CD4-positive, alpha-beta T cell (primary cell): ENCODE measurements around the gene TMED4. TPM values are rescaled to one million over a fixed set of nuclear protein-coding genes. Genes with fewer than 3 reads are reported as not detected.

Experiments used
- ATAC-seq: fragments of 200-7000 bp; cut with Tn5 transposase; one replicate; pipeline ENCODE4 v1.10.0; 2022; ENCODE audit warnings: mild to moderate bottlenecking; ENCODE audit not compliant: poor library complexity
- CTCF ChIA-PET: fragments of 350-600 bp; sonication (Branson Sonifier 250); formaldehyde crosslinking; loops from one replicate; lab custom pipeline; 2021; ENCODE audit warnings: antibody characterized with exemption, inconsistent platforms; lab: Charles Lee
- POLR2A ChIA-PET: fragments of 350-600 bp; sonication (Branson Sonifier 250); formaldehyde crosslinking; loops from one replicate; lab custom pipeline; 2021; ENCODE audit warnings: antibody characterized with exemption, inconsistent platforms; lab: Charles Lee
- DNase-seq, 14 experiments: peaks; one replicate each; pipeline ENCODE4 v3.0.0-alpha.2; 2013 to 2020; ENCODE audit warnings: mixed read lengths in 2 of 14
- H3K27ac ChIP-seq, 2 donors: one replicate each; pipeline versions ENCODE4 v1.5.1 to v1.7.0; 2013; ENCODE audit warnings: low read length in 2 of 2, low read depth in 1 of 2, mild to moderate bottlenecking in 1 of 2
- H3K27me3 ChIP-seq, 2 experiments: 1 replicate in 1 of 2; 2 replicates in 1 of 2; pipeline versions ENCODE4 v1.6.1 to v1.7.0; 2013; ENCODE audit warnings: low read length in 2 of 2, control low read depth in 1 of 2, mild to moderate bottlenecking in 1 of 2, moderate library complexity in 1 of 2; ENCODE audit not compliant: insufficient read depth in 2 of 2, control insufficient read depth in 1 of 2
- H3K36me3 ChIP-seq: one replicate; pipeline ENCODE4 v1.6.1; 2013; ENCODE audit warnings: low read length, control low read depth; ENCODE audit not compliant: insufficient read depth
- H3K4me1 ChIP-seq: one replicate; pipeline ENCODE4 v1.6.1; 2013; ENCODE audit warnings: low read length, control low read depth; ENCODE audit not compliant: insufficient read depth
- H3K4me3 ChIP-seq: one replicate; pipeline ENCODE4 v1.5.1; 2013; ENCODE audit warnings: mild to moderate bottlenecking, low read length, moderate library complexity
- H3K9me3 ChIP-seq, 2 experiments: 1 replicate in 1 of 2; 2 replicates in 1 of 2; pipeline versions ENCODE4 v1.6.1 to v1.7.0; 2013; ENCODE audit warnings: low read length in 2 of 2, mild to moderate bottlenecking in 2 of 2, control low read depth in 1 of 2, moderate library complexity in 1 of 2; ENCODE audit not compliant: control insufficient read depth in 1 of 2, insufficient read depth in 1 of 2
- H3K27ac Mint-ChIP-seq: one replicate; pipeline ENCODE4 v1.8.0; 2020; ENCODE audit warnings: mixed read lengths
- H3K27me3 Mint-ChIP-seq: one replicate; pipeline ENCODE4 v1.8.0; 2021; ENCODE audit warnings: mixed read lengths
- H3K36me3 Mint-ChIP-seq: one replicate; pipeline ENCODE4 v1.8.0; 2021; ENCODE audit warnings: low read depth, mixed read lengths
- H3K4me1 Mint-ChIP-seq: one replicate; pipeline ENCODE4 v1.8.0; 2021; ENCODE audit warnings: low read depth, mixed read lengths
- H3K4me3 Mint-ChIP-seq: one replicate; pipeline ENCODE4 v1.8.0; 2020; ENCODE audit warnings: mild to moderate bottlenecking, mixed read lengths
- H3K9me3 Mint-ChIP-seq: one replicate; pipeline ENCODE4 v1.8.0; 2020; ENCODE audit warnings: mixed read lengths
- intact Hi-C, 2 experiments: fragments of 100-400 bp; cut with DNase I in 1 of 2; cut with micrococcal nuclease in 1 of 2; formaldehyde crosslinking; loops; one replicate each; pipeline versions ENCODE4 v1.15.1 to v1.9.0; 2023 to 2025; cut with DNase I, micrococcal nuclease
- total RNA-seq, 174 experiments: library from RNA in 2 of 174; stranded (reverse) in 2 of 174; gene quantifications; one replicate each; pipeline ENCODE4 v1.2.3 and lab custom pipeline; 2021 to 2026
- TF ChIP-seq, protein P1 (sequence below): fragments of 200-600 bp; IDR thresholded peaks from one replicate; pipeline ENCODE4 v1.8.0; 2022; ENCODE audit warnings: antibody characterized with exemption, mild to moderate bottlenecking

Gene TMED4
- total RNA-seq, 2 experiments from 2014 or later, result 134 to 138 TPM

- Histone ChIP-seq H3K27me3 (no peaks in the 10 kb centered on the region), H3K4me1 (peaks cover 32% of the 10 kb centered on the region), H3K36me3 (peaks cover 40% of the 10 kb centered on the region), H3K27ac (peak overlapping the region; percentile 91 to 96), H3K4me3 (peak overlapping the region; percentile 87), H3K9me3 (no peaks in the 10 kb centered on the region)
- Mint-ChIP-seq H3K4me1 (peaks cover 40% of the 10 kb centered on the region), H3K4me3 (peak overlapping the region; percentile 95), H3K27ac (peak overlapping the region; percentile 97), H3K9me3 (no peaks in the 10 kb centered on the region), H3K27me3 (no peaks in the 10 kb centered on the region), H3K36me3 (peaks cover 48% of the 10 kb centered on the region)
- peak; percentile 37 for ATAC-seq
- CTCF ChIA-PET, result interaction anchor here (1.4 to 1.7 kb wide), 3 partner anchors 16 to 304 kb away, joined by 3 to 7 read pairs (median 3); partner anchors contain the start of gene PURB
- DNase-seq, result peak; percentile 27 to 77 (median 42)
- intact Hi-C loops, result loop anchor here in 1 of 2 experiments (5.0 to 10.0 kb wide), 2 partner anchors 171 to 404 kb away; no protein-coding TSS in a partner anchor
- POLR2A ChIA-PET, result interaction anchor here (0.6 to 4.2 kb wide), 23 partner anchors 8 to 561 kb away, joined by 3 to 65 read pairs (median 6); partner anchors contain the start of genes DBNL, DDX56, H2AZ2 and NUDCD3
- TF ChIP-seq, protein P1, sequence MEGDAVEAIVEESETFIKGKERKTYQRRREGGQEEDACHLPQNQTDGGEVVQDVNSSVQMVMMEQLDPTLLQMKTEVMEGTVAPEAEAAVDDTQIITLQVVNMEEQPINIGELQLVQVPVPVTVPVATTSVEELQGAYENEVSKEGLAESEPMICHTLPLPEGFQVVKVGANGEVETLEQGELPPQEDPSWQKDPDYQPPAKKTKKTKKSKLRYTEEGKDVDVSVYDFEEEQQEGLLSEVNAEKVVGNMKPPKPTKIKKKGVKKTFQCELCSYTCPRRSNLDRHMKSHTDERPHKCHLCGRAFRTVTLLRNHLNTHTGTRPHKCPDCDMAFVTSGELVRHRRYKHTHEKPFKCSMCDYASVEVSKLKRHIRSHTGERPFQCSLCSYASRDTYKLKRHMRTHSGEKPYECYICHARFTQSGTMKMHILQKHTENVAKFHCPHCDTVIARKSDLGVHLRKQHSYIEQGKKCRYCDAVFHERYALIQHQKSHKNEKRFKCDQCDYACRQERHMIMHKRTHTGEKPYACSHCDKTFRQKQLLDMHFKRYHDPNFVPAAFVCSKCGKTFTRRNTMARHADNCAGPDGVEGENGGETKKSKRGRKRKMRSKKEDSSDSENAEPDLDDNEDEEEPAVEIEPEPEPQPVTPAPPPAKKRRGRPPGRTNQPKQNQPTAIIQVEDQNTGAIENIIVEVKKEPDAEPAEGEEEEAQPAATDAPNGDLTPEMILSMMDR, result no peak
These were observed 819 bp downstream of the TMED4 start for GRCh38 chr7:44580945-44581878.

- Histone ChIP-seq H3K27me3 (no peaks in the 10 kb centered on the region), H3K4me3 (no peak overlapping the region), H3K36me3 (peaks cover 64% of the 10 kb centered on the region), H3K27ac (no peak overlapping the region), H3K4me1 (peaks cover 50% of the 10 kb centered on the region), H3K9me3 (no peaks in the 10 kb centered on the region)
- CTCF ChIA-PET, result no interaction called here
- POLR2A ChIA-PET, result interaction anchor here (0.7 to 1.2 kb wide), 2 partner anchors 48 to 87 kb away, joined by 3 to 4 read pairs; no protein-coding TSS in a partner anchor
- ATAC-seq, result no peak
- H3K36me3 Mint-ChIP-seq, result peaks cover 83% of the 10 kb centered on the region
- DNase-seq, result no peak
- H3K27me3 Mint-ChIP-seq, result no peaks in the 10 kb centered on the region
- peak overlapping the region; percentile 64 for H3K4me3 Mint-ChIP-seq
- TF ChIP-seq, protein P1, result no peak
- peaks cover 62% of the 10 kb centered on the region for H3K4me1 Mint-ChIP-seq
- H3K27ac Mint-ChIP-seq, result peak overlapping the region; percentile 99
- intact Hi-C loops, result loop anchor here in 1 of 2 experiments (10.0 kb wide), 1 partner anchor 531 kb away; the partner anchor contains the start of gene DBNL
- no peaks in the 10 kb centered on the region for H3K9me3 Mint-ChIP-seq
These were observed 5.8 kb downstream of the TMED4 start for GRCh38 chr7:44576228-44576627.

DNA sequence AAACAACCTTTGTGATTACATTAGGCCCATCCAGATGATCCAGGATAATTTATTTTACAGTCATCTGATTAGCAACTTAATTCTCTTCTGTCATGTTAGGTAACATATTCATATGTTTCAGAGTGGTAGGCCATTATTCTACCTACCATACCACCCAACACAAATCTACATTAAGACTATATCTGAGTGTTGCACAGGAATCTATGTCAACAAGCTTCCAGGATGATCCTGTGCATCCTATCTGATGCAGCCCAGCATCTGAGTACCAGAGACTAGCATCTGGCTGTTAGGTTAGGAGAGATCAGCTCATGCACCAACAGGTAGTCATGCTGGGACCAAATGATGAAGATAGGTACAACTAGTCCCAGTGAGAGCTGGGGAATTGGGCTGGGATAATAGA, 7.0 kb downstream of the TMED4 start:
- POLR2A ChIA-PET, result interaction anchor here (0.7 to 3.9 kb wide), 3 partner anchors 85 to 300 kb away, joined by 3 to 43 read pairs (median 13); partner anchors contain the start of genes NUDCD3 and PPIA
- DNase-seq (no peak), ATAC-seq (no peak)
- no peak overlapping the region for H3K27ac ChIP-seq
- Mint-ChIP-seq H3K36me3 (peaks cover 85% of the 10 kb centered on the region), H3K27ac (peak overlapping the region; percentile 99), H3K9me3 (no peaks in the 10 kb centered on the region), H3K4me3 (peak overlapping the region; percentile 95), H3K27me3 (no peaks in the 10 kb centered on the region), H3K4me1 (peaks cover 52% of the 10 kb centered on the region)
- intact Hi-C loops, result loop anchor here in 1 of 2 experiments (10.0 kb wide), 1 partner anchor 530 kb away; the partner anchor contains the start of gene DBNL
- H3K4me3 ChIP-seq, result no peak overlapping the region
- H3K27me3 ChIP-seq, result no peaks in the 10 kb centered on the region
- TF ChIP-seq, protein P1, result no peak
- peaks cover 41% of the 10 kb centered on the region for H3K4me1 ChIP-seq
- CTCF ChIA-PET, result interaction anchor here (2.2 kb wide), 1 partner anchor 10 kb away, joined by 18 read pairs; no protein-coding TSS in a partner anchor
- H3K36me3 ChIP-seq, result peaks cover 64% of the 10 kb centered on the region
- H3K9me3 ChIP-seq, result no peaks in the 10 kb centered on the region
